ENCODE data around the gene NAT10.
A peak's percentile ranks its signal among the peaks of the same experiment; 100 is the strongest.
"Not testable (repeated sequence)": the region's sequence is repeated elsewhere in the genome, so short reads cannot be mapped to it uniquely, and the experiment has no call there.

NAT10 gene

DNA sequence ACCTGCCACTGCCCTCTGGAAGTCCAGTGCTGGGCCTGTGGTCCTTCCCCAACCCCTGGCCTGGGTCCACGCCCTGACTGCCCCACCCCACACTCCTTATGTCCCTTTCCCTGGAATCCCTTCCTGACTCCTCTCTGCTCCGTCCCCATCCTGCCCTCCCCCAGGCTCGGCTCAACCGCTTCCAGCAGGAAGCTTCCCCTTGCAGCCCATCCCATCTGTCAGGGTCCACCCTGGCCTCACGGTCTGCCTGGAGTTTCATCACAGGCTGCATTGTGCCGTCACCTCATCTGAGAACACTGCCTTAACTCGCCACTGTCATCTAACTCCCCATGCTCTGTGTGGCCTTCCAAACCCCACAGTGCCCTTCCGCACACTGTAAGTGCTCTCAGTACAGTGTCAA, 64.3 kb downstream of the NAT10 start:
- no peak for DNase-seq

GRCh38 chr11:34173050-34173449, 67.6 kb downstream of the NAT10 start:
- no peak for DNase-seq

DNA sequence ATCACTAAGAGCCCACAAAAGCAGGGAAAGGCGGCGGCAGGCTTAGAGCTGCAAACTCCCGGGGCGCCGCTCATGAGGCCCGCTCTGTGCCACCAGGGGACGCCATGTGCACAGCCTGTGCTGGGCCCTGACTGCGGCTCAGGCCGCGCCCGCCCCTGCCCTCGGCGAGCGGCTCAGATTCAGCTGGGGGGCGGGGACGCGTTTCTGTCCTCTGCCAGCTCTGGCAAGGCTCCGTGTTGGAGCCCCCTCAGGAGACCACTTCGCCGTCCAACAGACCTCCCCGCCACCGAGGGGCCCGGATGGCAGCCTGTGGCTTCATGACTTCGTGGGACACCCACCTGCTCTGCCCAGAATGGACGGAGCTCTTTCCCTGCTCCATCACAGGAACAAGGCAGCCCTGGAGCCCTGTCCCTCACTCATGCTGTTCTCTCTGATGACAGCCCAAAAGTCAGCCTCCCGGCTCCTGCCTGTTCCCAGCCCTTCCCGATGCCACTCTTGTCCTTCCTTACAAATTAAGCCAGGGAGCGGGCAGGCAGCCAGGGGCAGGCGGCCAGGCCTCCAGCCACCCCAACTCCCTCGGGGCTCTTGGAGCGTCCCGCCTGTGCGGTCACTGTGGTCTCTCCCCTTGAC, 69.1 kb downstream of the NAT10 start:
- DNase-seq = peak; percentile 85

GRCh38 chr11:34175284-34176019, 70.0 kb downstream of the NAT10 start:
- DNase-seq = no peak

DNA sequence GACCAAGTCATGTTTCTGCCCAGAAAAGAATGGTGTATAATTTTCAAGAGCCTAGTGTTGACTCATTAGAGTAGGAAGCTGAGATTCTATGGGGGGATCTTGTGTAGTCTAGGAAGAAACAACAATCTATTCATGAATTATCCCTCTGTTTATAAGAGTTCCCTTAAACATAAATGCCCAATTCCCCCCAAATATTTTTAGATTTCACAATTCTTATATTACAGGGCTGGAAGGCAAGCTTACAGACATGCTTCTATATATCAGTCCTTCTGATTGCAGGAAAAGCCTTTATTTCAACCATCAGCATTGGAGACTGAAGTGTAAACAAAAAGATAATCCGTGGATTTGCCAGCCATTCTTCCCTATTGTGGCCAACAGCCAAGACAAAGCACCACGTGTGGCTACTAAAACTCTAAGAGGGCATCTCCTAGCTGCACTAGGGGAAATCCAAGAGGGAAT, 71.4 kb downstream of the NAT10 start:
- DNase-seq = no peak

GRCh38 chr11:34178209-34178821, 72.9 kb downstream of the NAT10 start:
- no peak for DNase-seq

DNA sequence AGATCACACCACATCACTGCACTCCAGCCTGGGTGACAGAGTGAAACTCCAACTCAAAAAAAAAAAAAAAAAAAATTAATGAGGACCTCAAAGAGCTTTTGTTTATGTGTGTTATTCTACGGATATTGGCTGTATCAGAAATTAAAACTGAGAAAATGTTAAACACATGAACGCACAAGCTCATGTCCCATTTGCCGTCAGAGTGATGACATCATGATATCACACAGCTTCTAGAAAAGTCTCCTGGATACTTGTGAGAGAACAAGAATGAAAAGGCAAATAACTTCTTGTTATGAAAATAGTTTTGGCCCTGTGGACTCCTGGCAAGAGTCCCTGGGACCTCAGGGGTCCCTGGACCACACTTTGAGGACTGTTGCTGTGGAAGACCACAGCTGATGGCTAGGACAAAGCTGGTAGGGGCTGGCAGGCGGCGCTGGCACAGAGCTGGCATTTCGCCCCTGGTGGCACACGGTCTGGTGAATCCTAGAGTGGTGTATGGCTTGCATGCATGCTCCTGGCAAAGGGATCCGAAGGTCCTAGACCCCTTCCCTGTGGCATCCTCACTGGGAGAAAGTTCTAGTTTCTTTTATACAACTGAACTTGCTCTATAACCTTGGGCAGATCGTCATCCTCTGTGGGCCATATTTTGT, 73.7 kb downstream of the NAT10 start:
- DNase-seq = no peak

DNA sequence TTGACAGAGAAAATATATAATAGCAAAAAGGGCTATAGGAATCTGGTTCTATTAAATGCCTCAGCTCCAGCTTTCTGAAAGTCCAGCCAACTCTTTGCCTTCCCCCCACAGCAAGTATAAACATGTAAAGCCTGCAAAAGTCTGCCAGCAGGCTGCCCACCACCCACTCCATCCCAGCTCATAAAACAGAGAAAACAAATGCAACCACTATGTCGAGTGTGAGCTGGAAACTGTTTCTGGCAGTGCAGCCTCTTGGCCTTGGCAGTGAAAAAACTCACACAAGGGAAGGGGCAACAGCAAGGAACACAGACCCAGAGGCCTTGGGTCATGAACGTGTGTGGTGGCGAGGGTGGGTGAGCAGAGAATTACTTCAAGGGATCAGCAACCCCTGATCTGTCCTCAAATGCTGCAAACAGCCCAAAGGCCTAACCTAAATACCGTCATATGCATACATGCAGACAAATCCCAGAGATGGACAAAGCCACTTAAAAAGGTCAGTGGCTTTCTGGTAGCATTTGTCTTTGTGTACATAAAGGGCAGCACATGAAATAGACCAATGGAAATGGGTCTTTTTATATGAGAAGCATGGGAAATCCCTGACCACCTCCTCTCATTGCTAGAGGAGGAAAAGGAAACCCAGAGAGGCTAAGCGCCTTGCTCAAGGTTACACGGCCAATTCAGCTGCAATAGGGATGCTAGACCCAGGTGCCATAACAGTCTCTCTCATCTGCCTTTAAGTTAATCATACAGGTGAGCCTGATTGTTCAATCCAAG, 74.8 kb downstream of the NAT10 start:
- no peak for DNase-seq

- DNase-seq = not testable (repeated sequence)
Measured at GRCh38 chr11:34180814-34181165, 75.4 kb downstream of the NAT10 start.

DNA sequence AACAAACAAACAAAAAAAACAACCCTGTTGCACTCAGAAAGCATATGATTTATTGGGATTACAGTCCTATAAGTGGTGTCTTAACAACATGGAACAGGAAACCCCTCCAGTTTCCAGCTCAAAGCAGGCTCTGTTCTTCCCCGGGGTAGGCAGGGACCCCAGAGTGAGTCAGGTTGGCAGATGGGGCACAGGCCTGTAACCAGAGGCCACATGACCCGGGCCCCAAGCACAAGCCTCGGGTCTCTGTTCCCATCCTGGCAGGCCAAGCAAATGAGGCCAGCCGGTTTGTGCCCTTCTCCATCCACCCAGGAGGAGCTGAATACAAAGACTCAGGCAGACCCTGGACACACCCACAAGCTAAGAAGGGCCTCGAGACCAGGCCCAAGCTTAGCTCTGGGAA, 75.8 kb downstream of the NAT10 start:
- DNase-seq = no peak

DNA sequence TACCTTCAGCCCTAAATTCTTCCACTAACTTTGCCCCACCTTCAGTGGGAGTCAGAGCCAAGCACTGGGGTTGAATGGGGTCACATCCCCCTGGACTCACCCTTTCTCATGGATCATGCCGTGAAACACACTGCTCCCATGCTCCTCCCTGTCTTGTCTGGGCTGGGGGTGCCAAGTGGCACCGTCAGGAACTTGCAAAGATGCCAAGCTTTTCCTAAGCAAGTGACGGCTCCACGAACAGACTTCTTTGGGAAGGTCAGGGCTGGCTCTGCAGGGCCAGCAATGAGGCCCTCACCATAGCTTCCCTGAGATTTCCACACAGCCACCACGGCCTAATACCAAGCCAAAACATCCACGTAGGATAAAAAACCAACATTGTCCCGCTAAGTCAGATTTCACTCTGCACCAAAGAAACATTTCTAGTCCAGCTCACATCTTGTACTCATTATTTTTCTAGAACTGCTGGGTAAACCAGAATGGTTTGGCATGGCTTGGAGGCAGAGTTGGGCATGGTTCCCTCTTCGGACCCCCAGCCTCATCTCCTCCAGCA, 76.5 kb downstream of the NAT10 start:
- DNase-seq = no peak

- DNase-seq = no peak
Measured at GRCh38 chr11:34182425-34182824, 77.0 kb downstream of the NAT10 start.

- DNase-seq = no peak
Measured at GRCh38 chr11:34182921-34183685, 77.7 kb downstream of the NAT10 start.

DNA sequence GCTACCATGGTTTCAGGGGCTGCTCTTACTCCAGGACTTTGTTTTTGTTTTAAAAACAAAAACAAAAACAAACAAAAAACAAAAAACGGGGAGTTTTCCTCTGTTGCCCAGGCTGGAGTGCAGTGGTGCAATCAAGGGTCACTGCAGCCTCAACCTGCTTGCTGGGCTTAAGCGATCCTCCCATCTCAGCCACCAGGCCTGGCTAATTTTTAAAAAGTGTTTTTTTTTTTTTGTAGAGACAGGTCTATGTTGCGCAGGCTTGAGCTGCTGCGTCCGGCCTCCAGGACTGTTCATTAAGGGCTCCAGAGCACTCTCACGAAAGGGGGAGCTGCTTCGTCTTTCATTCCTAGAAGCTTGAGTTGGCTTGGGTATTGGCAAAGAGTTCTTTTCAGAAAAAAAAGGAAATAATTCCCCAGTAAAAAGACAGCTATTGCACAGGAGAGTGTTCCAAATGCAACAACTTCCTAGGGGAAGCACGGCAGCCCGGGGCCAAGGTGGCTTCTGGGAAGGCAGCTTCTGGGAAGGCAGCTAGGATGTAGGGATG, 78.5 kb downstream of the NAT10 start:
- DNase-seq = no peak

- DNase-seq = no peak
Measured at GRCh38 chr11:34184505-34185015, 79.1 kb downstream of the NAT10 start.

- no peak for DNase-seq
Measured at GRCh38 chr11:34185926-34186841, 80.8 kb downstream of the NAT10 start.

DNA sequence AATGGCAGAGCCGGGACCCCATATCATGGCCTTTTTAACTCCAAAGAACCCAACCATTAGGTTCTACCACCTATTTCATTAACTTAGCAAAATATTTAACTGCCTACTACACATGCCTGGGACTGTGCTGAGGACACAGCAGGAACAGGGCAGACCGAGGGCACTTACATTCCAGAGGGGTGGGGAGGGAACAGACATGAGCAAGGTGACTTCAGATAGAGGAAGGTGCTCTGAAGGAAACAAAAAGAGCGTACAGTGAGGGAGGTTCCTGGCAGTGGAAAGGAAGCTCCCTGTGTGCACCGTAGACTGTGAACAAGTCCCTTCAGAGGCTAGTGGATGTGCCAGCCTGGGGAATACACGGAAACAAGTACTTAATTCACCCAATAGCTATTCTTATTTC, 82.8 kb downstream of the NAT10 start:
- DNase-seq = no peak

- DNase-seq = no peak
Measured at GRCh38 chr11:34189191-34189590, 83.8 kb downstream of the NAT10 start.

GRCh38 chr11:34190192-34191139, 85.0 kb downstream of the NAT10 start:
- DNase-seq = no peak

All from activated T-cell treated with anti-CD3 and anti-CD28 coated beads, Interleukin-2, amount 50 U/mL, for 1 hour (primary cell).